Thyroid gland (tissue), 4 donors: ENCODE data around the gene PTRHD1. TPM values are rescaled to one million over a fixed set of nuclear protein-coding genes. Genes with fewer than 3 reads are reported as not detected.

Source experiments
- DNase-seq, 2 donors: peaks; one replicate each; pipeline ENCODE4 v3.0.0-alpha.2; 2019
- H3K27ac ChIP-seq, 3 donors: fragments of 200-600 bp; sonication (generic); 1 replicate in 2 of 3; 2 replicates in 1 of 3; pipeline ENCODE4 v1.5.1; 2016 to 2019; ENCODE audit warnings: mild to moderate bottlenecking in 1 of 3, moderate library complexity in 1 of 3
- H3K27me3 ChIP-seq: fragments of 200-600 bp; sonication (generic); one replicate; pipeline ENCODE4 v1.5.1; 2019
- H3K36me3 ChIP-seq, 2 donors: fragments of 200-600 bp; sonication (generic); one replicate each; pipeline ENCODE4 v1.5.1; 2016 to 2019
- H3K4me1 ChIP-seq, 2 donors: fragments of 200-600 bp; sonication (generic); one replicate each; pipeline ENCODE4 v1.5.1; 2017 to 2019
- H3K4me3 ChIP-seq, 3 donors: fragments of 200-600 bp; sonication (generic); replicated peaks in 1 of 3; 1 replicate in 2 of 3; 2 replicates in 1 of 3; pipeline ENCODE4 v1.5.1; 2016; ENCODE audit warnings: mild to moderate bottlenecking in 1 of 3
- H3K9me3 ChIP-seq: fragments of 200-600 bp; sonication (generic); one replicate; pipeline ENCODE4 v1.5.1; 2017
- POLR2A ChIP-seq, 2 donors: fragments of 450-650 bp; IDR thresholded peaks; one replicate each; pipeline ENCODE4 v1.6.1; 2017; ENCODE audit warnings: antibody characterized with exemption in 2 of 2, mild to moderate bottlenecking in 2 of 2, moderate library complexity in 1 of 2
- WGBS, 2 donors: methylation state at CpG; one replicate each; pipeline ENCODE4 v1.1.5; 2017; 5-methylcytosine and 5-hydroxymethylcytosine counted together
- intact Hi-C: fragments of 100-400 bp; cut with DNase I; formaldehyde crosslinking; loops from one replicate; pipeline ENCODE4 v1.15.1; 2023
- total RNA-seq, 4 donors: library from RNA; depleted of rRNA; stranded (reverse); fragments of >200 nt; gene quantifications; one replicate each; pipeline ENCODE4 v1.2.3, GENCODE V29; 2016
- TF ChIP-seq, protein P1 (sequence below), 6 experiments: fragments of 200-600 bp in 3 of 6; fragments of 450-650 bp in 3 of 6; sonication (generic) in 3 of 6; IDR thresholded peaks; one replicate each; pipeline ENCODE4 v1.5.1; 2016 to 2019; ENCODE audit warnings: antibody characterized with exemption in 6 of 6, mild to moderate bottlenecking in 2 of 6, inconsistent platforms in 1 of 6, moderate library complexity in 1 of 6

The PTRHD1 gene
- total RNA-seq, 4 donors from 2014 or later: 12.6 to 68.8 (median 31.6) TPM

DNA sequence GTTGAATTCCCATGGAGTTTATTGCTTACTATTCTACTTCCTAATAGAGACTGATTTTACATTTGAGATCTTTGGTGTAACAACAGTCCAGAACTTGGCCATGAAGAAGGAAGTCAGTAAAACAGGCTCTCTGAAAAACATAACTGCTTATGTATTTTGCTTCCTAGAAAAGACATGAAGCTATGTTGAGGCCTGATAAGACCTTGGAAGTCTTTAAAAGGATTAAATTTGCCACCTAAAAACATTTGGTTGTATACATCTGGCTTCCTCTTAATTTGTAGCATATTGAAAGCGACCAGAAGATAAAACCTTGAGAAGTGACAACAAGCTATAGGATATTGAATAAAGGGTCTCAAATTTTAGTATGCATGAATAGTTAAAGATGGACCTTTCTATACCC, 36.4 kb downstream of the PTRHD1 start:
- 98% methylated on average over 1 of the region's 1 CpG for WGBS, 2 donors
- DNase-seq: no peak
- TF ChIP-seq POLR2A (IDR thresholded peaks at IDR 0.05): no peak
- TF ChIP-seq, protein P1, sequence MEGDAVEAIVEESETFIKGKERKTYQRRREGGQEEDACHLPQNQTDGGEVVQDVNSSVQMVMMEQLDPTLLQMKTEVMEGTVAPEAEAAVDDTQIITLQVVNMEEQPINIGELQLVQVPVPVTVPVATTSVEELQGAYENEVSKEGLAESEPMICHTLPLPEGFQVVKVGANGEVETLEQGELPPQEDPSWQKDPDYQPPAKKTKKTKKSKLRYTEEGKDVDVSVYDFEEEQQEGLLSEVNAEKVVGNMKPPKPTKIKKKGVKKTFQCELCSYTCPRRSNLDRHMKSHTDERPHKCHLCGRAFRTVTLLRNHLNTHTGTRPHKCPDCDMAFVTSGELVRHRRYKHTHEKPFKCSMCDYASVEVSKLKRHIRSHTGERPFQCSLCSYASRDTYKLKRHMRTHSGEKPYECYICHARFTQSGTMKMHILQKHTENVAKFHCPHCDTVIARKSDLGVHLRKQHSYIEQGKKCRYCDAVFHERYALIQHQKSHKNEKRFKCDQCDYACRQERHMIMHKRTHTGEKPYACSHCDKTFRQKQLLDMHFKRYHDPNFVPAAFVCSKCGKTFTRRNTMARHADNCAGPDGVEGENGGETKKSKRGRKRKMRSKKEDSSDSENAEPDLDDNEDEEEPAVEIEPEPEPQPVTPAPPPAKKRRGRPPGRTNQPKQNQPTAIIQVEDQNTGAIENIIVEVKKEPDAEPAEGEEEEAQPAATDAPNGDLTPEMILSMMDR (IDR thresholded peaks at IDR 0.05): no peak
- Histone ChIP-seq H3K4me3 (no peak overlapping the region), H3K9me3 (no peaks in the 10 kb centered on the region), H3K36me3 (peaks cover 11 to 15% of the 10 kb centered on the region in 2 donors), H3K27me3 (no peaks in the 10 kb centered on the region), H3K4me1 (no peaks in the 10 kb centered on the region), H3K27ac (no peak overlapping the region)
- intact Hi-C loops: no loop called here

DNA sequence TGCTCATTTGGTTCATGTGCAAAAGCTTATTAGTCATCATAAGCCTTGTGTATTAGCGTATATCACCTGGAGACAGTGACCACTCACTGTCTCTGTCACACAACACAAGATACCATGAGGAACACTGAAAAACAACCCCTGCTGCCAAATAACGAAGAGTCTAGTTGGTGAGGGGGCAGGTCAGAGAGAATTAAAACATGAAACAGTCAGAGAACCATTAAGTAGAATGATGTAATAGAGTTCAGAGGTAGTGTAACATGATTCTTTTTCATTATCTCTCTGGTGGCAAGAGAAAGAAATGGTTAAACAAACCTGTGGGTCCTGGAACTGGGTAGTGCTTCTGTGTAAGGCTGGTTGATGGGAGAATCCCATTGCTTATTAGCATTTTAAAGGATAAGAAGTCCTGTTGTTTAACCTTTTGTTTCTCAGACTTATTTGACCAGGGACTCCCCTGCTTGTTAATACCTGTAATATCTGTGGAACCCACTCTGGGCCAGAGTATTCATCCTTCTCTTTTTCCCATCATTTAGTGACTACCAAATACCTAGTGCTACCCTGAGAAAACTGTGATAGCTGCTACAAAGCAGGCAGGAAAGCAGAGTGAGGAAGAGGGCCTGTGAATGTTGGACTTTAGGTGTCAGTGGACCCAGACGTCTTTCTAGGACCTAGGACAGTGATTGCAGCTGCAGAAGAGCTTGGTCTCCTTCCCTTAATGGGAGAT, 38.0 kb downstream of the PTRHD1 start:
- Histone ChIP-seq H3K4me1 (no peaks in the 10 kb centered on the region), H3K4me3 (no peak overlapping the region), H3K36me3 (peaks cover 11 to 15% of the 10 kb centered on the region in 2 donors), H3K9me3 (no peaks in the 10 kb centered on the region), H3K27ac (no peak overlapping the region), H3K27me3 (no peaks in the 10 kb centered on the region)
- 92 to 95% methylated on average over 3 of the region's 3 CpGs for WGBS, 2 donors
- intact Hi-C loops: no loop called here
- no peak for DNase-seq
- TF ChIP-seq, protein P1 (IDR thresholded peaks at IDR 0.05): no peak
- TF ChIP-seq POLR2A (IDR thresholded peaks at IDR 0.05): no peak

DNA sequence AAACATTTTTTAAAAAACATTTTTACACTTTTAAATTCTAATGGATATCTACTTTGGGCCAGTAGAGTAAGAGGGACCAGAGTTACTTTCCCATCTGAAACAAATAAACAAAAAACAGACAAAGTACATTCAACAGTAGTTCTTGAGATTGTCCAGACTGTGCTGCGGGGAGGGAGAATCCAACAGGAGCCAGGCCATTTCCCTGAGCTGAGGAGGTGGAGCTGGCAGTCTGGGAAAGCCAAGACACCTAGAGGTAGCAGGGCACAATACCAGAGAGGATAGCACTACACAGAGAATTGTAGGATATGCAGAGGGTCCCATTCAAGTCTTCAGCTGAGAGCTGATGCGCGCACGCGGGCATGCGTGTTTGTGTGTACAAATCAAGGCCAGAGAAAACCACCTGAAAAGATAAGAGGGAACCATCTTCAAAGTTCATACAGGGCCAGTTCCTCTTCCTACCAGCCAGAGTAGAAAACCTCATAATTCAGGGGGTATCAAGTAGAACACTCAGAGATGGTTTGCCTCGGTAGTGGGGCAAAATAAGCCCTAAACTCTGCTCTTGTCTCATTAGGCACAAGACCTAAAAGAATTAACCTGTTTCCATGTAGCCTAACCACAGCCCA, 44.0 kb downstream of the PTRHD1 start:
- 95% methylated on average over 7 of the region's 7 CpGs for WGBS, 2 donors
- Histone ChIP-seq H3K4me3 (no peak overlapping the region), H3K9me3 (no peaks in the 10 kb centered on the region), H3K36me3 (peaks cover 0 to 8% of the 10 kb centered on the region in 2 donors), H3K4me1 (peaks cover 6 to 7% of the 10 kb centered on the region in 2 donors), H3K27ac (no peak overlapping the region), H3K27me3 (no peaks in the 10 kb centered on the region)
- no peak for DNase-seq
- intact Hi-C loops: no loop called here
- TF ChIP-seq POLR2A (IDR thresholded peaks at IDR 0.05): no peak
- TF ChIP-seq, protein P1 (IDR thresholded peaks at IDR 0.05): no peak

DNA sequence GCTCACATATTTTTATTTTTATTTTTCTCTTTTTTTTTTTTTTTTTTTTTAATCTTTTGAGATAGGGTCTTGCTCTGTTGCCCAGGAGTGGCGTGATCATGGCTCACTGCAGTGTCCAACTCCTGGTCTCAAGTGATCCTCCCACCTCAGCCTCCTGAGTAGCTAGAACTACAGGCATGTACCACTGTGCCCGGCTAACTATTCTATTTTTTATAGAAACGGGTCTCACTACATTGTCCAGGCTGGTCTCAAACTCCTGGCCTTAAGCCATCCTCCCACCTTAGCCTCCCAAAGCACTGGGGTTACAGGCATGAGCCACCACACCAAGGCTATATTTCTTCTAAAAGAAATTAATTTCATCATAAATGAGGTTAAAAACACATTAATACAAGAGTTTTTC, 45.9 kb downstream of the PTRHD1 start:
- DNase-seq: no peak
- H3K4me1 ChIP-seq: peaks cover 10 to 13% of the 10 kb centered on the region in 2 donors
- H3K4me3 ChIP-seq: no peak overlapping the region
- H3K36me3 ChIP-seq: no peaks in the 10 kb centered on the region
- no peaks in the 10 kb centered on the region for H3K9me3 ChIP-seq
- TF ChIP-seq, protein P1 (IDR thresholded peaks at IDR 0.05): no peak
- no peak for TF ChIP-seq POLR2A (IDR thresholded peaks at IDR 0.05)
- intact Hi-C loops: no loop called here
- 100% methylated on average over 3 of the region's 3 CpGs for WGBS, 2 donors
- H3K27ac ChIP-seq: no peak overlapping the region
- no peaks in the 10 kb centered on the region for H3K27me3 ChIP-seq

DNA sequence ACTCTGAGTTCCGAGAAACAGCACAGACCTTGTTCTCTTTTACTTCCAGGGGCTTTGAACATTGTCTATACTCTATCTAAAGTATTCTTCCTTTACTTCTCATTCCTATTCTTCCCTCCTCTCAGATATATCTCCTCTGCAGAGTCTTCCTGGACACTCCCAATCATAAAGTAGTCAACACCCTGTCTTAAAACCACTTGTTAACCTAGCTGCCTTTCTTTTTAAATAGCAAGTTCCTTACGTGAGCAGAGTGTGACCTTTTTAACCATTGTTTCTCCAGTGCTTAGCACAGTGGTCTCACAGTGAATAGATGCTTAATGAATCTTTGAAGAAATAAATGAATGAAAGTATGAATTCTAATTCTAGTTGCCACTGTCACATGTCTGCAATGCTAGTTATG, 47.4 kb downstream of the PTRHD1 start:
- Histone ChIP-seq H3K27ac (no peak overlapping the region), H3K27me3 (no peaks in the 10 kb centered on the region), H3K4me3 (no peak overlapping the region), H3K4me1 (peaks cover 10 to 13% of the 10 kb centered on the region in 2 donors), H3K36me3 (no peaks in the 10 kb centered on the region), H3K9me3 (no peaks in the 10 kb centered on the region)
- intact Hi-C loops: no loop called here
- WGBS, 2 donors: 83 to 86% methylated on average over 2 of the region's 2 CpGs
- TF ChIP-seq POLR2A (IDR thresholded peaks at IDR 0.05): no peak
- TF ChIP-seq, protein P1 (IDR thresholded peaks at IDR 0.05): no peak
- DNase-seq: no peak
